NCI-H2081 (cell line): ENCODE measurements around the gene DYRK1A.

Source experiments
- DNase-seq, 2 experiments: peaks; one replicate each; lab custom pipeline; 2025; lab: John Stamatoyannopoulos, UW

The DYRK1A gene

DNA sequence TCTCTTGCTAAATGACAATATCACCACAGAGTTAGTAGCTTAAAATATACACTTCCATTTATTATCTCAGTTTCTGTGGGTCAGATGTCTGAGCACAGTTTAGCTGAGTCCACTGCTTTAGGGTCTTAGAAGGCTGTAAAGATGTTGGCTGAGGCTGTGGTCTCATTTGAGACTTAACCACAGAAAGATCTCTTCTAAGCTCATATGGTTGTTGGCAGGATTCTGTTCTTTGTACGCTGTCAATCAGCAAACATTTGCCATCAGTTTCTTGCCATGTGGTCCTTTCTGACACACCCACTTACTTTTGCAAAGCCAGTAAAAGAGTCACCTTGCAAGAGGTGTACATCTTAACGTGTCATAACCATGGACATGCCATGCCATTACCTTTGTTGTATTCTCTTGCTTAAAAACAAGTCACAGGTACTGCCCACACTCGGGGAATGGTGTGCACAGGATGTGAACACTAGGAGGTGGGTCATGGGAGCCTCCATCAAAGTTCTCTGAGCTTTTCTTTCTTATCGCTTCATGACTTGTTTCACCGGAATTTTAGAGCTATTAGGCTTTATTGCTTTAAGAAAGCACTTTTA lies 18.7 kb downstream of the DYRK1A start:
- DNase-seq, result no peak

GRCh38 chr21:37386151-37386550 lies 19.6 kb downstream of the DYRK1A start:
- DNase-seq, result no peak

- no peak for DNase-seq
Observed at GRCh38 chr21:37389456-37389855, 22.9 kb downstream of the DYRK1A start.

GRCh38 chr21:37391666-37392065 lies 25.1 kb downstream of the DYRK1A start:
- no peak for DNase-seq

GRCh38 chr21:37392441-37392840 lies 25.9 kb downstream of the DYRK1A start:
- DNase-seq, result no peak

DNA sequence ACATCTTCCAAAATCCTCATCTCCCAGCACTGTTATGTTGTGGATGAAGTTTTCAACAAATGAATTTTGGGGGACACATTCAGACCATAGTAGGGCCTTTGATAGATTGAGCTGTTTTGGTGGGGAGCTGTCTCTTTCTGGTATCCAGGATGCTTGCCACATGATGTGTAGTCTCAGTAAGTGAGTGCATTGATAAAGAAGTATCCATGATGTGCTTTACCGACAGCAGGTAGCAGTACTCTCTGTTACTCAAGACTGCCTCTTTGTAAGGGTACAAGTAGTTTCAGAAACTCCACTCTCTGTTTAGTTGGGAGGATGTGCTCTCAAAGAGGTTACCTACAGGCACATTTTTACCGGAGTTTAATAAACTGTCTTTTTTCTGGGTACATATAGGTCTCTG lies 26.5 kb downstream of the DYRK1A start:
- DNase-seq, result no peak

- DNase-seq, result no peak
Observed at GRCh38 chr21:37393786-37394185, 27.2 kb downstream of the DYRK1A start.

- DNase-seq, result no peak
Observed at GRCh38 chr21:37395961-37396360, 29.4 kb downstream of the DYRK1A start.

DNA sequence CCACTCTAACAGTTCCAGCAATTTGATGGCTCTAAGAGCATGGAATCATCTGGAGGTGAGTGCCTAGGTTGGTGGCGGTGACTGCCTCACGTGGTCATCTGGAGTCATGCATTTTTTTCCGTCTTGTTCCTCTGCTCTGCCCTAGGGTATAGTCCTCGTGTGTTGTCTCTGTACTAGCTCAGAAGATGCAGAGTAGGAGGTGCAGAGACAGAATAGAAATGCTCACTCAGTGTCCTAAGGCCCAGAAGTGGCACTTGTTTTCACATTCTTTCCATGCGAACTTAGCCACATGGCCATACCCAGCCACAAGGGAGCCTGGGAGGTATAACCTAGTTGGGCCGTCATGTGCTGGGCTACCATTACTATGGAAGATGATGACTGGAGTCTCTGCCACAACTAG lies 30.3 kb downstream of the DYRK1A start:
- DNase-seq, result no peak

- no peak for DNase-seq
Observed at GRCh38 chr21:37398697-37399096, 32.1 kb downstream of the DYRK1A start.

DNA sequence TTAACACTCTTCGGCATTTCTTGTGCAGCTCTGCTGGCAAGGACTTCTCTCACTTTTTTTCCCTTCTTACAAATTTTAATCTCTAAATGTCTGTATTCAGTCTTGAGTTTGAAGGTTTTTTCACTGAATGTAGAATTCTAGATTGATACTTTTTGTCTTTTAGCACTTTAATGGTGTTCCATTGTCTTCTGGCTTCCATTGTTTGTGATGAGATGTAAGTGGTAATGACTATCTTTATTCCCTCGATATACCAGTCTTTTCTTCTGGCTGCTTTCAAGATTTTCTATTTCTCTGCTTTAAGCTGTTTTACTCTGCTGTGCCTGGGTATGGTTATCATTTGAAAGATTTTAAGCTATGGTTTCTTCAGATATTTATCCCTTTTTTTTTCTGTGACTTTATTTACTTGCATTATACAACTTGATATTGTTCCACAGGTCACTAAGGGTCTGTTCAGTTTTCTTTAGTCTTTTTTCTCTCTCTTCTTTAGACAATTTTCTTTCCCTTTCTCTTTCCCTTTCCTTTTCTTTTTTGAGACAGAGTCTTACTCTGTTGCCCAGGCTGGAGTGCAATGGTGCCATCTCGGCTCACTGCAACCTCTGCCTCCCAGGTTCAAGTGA lies 35.8 kb downstream of the DYRK1A start:
- no peak for DNase-seq

- DNase-seq, result no peak
Observed at GRCh38 chr21:37405629-37406028, 39.1 kb downstream of the DYRK1A start.

- no peak for DNase-seq
Observed at GRCh38 chr21:37407719-37408420, 41.3 kb downstream of the DYRK1A start.

DNA sequence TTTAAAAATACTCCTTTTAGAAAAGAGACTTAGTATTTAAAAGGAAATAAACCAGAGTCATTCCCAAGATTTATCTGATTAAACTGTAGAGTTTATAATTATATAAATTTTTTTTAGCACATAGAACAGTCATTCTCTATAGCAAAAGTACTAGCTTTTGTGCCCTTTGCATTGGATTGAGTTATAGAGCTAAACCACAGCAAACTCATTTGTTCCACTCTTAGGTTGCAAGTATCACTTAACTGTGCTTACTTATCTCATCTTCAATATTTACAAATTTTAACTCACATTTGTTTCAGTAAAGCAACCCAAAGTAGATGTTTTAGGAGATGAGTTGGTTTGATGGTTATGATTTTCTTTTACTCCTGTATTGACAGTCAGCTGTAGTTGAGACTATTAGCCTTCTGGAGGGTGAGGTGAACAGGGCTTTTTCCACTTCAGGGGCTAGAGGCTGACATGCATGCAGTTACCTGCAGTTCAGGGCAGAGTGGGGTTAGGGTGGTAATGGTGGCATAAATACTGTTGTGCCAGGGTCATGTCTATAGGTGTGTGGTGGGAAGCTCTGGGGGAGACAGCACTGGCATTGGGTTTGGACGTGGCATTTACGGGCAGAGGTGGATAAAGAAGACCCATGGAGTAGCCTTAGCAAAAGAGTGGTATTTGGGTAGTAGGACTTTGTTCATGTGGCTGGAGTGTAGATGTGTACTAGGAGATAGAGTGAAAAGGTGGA lies 42.1 kb downstream of the DYRK1A start:
- no peak for DNase-seq

GRCh38 chr21:37410639-37411038 lies 44.1 kb downstream of the DYRK1A start:
- DNase-seq, result no peak

DNA sequence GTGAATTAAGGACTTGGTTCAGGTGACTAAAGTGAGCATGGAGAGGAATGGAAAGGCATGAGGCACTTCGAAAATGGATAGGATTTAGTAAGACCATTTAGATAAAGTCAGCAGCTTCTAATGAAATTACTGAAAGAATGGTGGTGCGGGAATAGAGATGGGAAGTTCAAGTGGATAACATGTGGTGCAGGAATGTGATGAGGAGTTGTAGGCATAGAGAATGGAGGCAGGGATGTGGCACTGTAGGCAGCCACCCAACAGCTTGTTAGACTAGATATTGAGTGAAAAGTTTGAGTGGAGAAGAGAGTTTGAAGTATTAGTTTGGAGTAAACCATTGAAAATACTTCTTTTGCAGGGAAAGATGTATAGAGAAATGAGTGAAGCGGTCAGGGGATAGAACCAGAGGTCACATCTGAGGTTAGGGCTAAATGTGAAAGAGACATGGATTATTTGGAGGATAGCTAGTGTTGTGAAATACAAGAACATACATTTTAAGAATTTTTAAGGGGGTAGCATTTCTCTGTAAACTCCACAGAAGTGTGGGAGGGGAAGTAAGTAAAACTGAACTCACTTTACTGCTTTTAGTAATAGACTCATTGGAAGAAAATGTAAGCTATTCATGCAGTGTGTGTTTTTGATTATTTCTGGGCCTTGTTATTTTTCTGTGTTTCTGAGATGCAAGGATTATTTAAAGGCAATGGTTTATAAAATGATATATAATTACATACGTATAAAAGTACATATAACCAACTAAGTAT lies 46.2 kb downstream of the DYRK1A start:
- no peak for DNase-seq

DNA sequence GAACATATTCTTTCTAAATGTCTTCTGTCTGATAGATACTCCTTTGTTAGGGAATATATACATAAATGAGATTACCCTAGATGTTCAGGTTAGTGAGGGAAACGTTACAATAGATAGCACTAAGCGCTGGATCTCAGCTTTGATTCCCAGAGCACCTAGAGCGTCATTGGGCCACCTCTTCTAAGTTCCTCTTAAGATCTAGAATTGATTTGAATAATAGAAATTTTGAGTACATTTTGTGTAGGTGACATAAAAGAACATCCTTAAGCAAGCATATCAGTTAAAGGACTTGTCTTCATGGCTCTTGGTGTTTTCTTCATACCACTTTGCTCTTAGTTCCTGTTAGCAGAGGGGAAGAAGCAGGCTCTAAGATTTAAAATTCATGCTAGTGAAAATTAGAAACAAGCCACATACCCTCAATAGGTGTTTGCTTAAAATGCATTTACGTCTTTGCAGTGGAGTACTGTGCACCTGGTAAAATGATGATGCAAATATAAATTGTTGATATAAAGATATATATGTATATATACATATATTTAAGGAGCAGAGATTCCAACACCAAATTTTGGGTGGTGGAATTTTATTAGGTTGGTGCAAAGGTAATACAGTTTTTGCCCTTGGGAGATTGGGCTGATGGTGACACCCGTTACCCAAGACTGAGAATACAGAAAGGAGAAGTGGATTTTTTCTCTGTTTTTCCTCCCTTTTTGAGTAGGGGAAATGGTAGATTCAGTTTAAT lies 47.1 kb downstream of the DYRK1A start:
- no peak for DNase-seq

GRCh38 chr21:37414292-37415253 lies 48.0 kb downstream of the DYRK1A start:
- DNase-seq, result no peak

DNA sequence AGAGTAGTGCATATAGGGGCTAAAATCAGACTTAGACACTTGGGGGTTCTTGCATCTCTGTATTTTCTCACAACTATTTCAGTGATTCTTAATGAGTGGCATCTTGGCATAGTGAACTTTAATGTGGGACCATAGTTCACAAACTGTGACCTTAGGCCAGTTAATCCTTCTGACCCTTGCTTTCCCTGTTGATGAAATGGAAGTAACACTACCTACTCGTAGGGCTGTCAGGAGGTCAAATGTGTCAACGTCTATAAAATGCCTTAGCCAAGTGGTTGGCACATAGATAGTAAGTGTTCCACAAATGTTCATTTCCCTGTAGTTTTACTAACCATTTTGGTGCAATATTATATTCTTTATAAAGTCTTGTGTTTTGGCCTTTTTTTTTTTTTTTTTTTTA lies 49.4 kb downstream of the DYRK1A start:
- DNase-seq, result no peak

- no peak for DNase-seq
Observed at GRCh38 chr21:37416914-37417313, 50.3 kb downstream of the DYRK1A start.
